Measurements from ENCODE around the gene SSRP1.

GRCh38 chr11:57332694-57333440 lies 2.8 kb downstream of the SSRP1 start:
- TF ChIP-seq ZNF274 (IDR thresholded peaks at IDR 0.05; ENCODE audit: low read depth, low read length) (no peak), YY1 (IDR thresholded peaks at IDR 0.05; ENCODE audit: insufficient read depth, insufficient read length) (no peak), SUZ12 (IDR thresholded peaks at IDR 0.05; ENCODE audit: extremely low read depth, insufficient read depth, insufficient read length) (no peak)
